Neural cell (in vitro differentiated cells): ENCODE measurements around the gene TIAL1. TPM values are rescaled to one million over a fixed set of nuclear protein-coding genes. Genes with fewer than 3 reads are reported as not detected.

Experiments used
- H2AFZ ChIP-seq: fragments of 200-600, 300-800 bp; sonication (generic), shearing (Covaris generic); 2 replicates; pipeline ENCODE4 v1.6.0; 2014; ENCODE audit warnings: low read depth, mild to moderate bottlenecking, antibody characterized with exemption, low read length, moderate library complexity
- H3F3A ChIP-seq: fragments of 200-600 bp; shearing (Covaris generic); 2 replicates; pipeline ENCODE4 v1.6.1; 2016; ENCODE audit warnings: mild to moderate bottlenecking, moderate library complexity, mixed read lengths, antibody characterized with exemption, low read length; ENCODE audit not compliant: insufficient read depth, poor library complexity, severe bottlenecking
- H3K27ac ChIP-seq: fragments of 200-600, 300-800 bp; sonication (generic), shearing (Covaris generic); 2 replicates; pipeline ENCODE4 v1.5.1; 2014; ENCODE audit warnings: mild to moderate bottlenecking, low read length, moderate library complexity
- H3K27me3 ChIP-seq: fragments of 300-800, 200-600 bp; sonication (generic), shearing (Covaris generic); 2 replicates; pipeline ENCODE4 v1.6.0; 2014; ENCODE audit warnings: mild to moderate bottlenecking, low read depth, low read length, moderate library complexity; ENCODE audit not compliant: insufficient read depth
- H3K36me3 ChIP-seq: fragments of 300-800, 200-600 bp; sonication (generic), shearing (Covaris generic); 2 replicates; pipeline ENCODE4 v1.5.1; 2014; ENCODE audit warnings: mild to moderate bottlenecking, antibody characterized with exemption, low read length, moderate library complexity; ENCODE audit not compliant: insufficient read depth
- H3K4me2 ChIP-seq: fragments of 300-800, 200-600 bp; sonication (generic), shearing (Covaris generic); 2 replicates; pipeline ENCODE4 v1.6.0; 2014; ENCODE audit warnings: mild to moderate bottlenecking, low read length
- H3K4me3 ChIP-seq: fragments of 300-800, 200-600 bp; sonication (generic), shearing (Covaris generic); 2 replicates; pipeline ENCODE4 v1.5.1; 2014; ENCODE audit warnings: mild to moderate bottlenecking, low read length, moderate library complexity
- H3K79me2 ChIP-seq: fragments of 200-600 bp; shearing (Covaris generic); replicated peaks from 2 replicates; pipeline ENCODE4 v1.6.0; 2014; ENCODE audit warnings: mild to moderate bottlenecking, low read length, moderate library complexity; ENCODE audit not compliant: insufficient read depth
- H3K9ac ChIP-seq: fragments of 300-800, 200-600 bp; sonication (generic), shearing (Covaris generic); 2 replicates; pipeline ENCODE4 v1.6.1; 2016; ENCODE audit warnings: mild to moderate bottlenecking, low read length, mixed read lengths
- H3K9me2 ChIP-seq: fragments of 200-600 bp; shearing (Covaris generic); 2 replicates; pipeline ENCODE4 v1.6.1; 2016; ENCODE audit warnings: mild to moderate bottlenecking, low read length, mixed read lengths; ENCODE audit not compliant: insufficient read depth
- H3K9me3 ChIP-seq: fragments of 200-600, 300-800 bp; sonication (generic), shearing (Covaris generic); 2 replicates; pipeline ENCODE4 v1.6.1; 2016; ENCODE audit warnings: mild to moderate bottlenecking, mixed run types, low read length, moderate library complexity, mixed read lengths
- H4K20me1 ChIP-seq: fragments of 200-600 bp; shearing (Covaris generic); 2 replicates; pipeline ENCODE4 v1.6.1; 2016; ENCODE audit warnings: mild to moderate bottlenecking, mixed run types; ENCODE audit not compliant: insufficient read depth
- CTCF ChIP-seq: fragments of 450-650 bp; IDR thresholded peaks from 2 replicates; pipeline ENCODE4 v1.5.1; 2014; ENCODE audit warnings: antibody characterized with exemption, mild to moderate bottlenecking, moderate library complexity; ENCODE audit not compliant: poor library complexity, severe bottlenecking
- EZH2 ChIP-seq: fragments of 200-600, 300-800 bp; shearing (Covaris generic), sonication (generic); IDR thresholded peaks from 2 replicates; pipeline ENCODE4 v1.6.1; 2014; ENCODE audit warnings: antibody characterized with exemption, low read length, borderline replicate concordance, mild to moderate bottlenecking; ENCODE audit not compliant: insufficient read depth, poor library complexity, severe bottlenecking
- MXI1 ChIP-seq: fragments of 450-650 bp; conservative IDR thresholded peaks from 2 replicates; pipeline ENCODE4 v1.6.1; 2014; ENCODE audit warnings: antibody characterized with exemption, mild to moderate bottlenecking; ENCODE audit not compliant: poor library complexity, severe bottlenecking
- POLR2AphosphoS5 ChIP-seq: IDR thresholded peaks from 2 replicates; pipeline ENCODE4 v1.6.1; 2012
- RAD21 ChIP-seq: fragments of 450-650 bp; conservative IDR thresholded peaks from 2 replicates; pipeline ENCODE4 v1.6.1; 2014; ENCODE audit warnings: antibody characterized with exemption, mild to moderate bottlenecking, moderate library complexity
- SMC3 ChIP-seq: fragments of 450-650 bp; conservative IDR thresholded peaks from 2 replicates; pipeline ENCODE4 v1.6.1; 2014; ENCODE audit warnings: antibody characterized with exemption, mild to moderate bottlenecking, moderate library complexity; ENCODE audit not compliant: poor library complexity
- TAF1 ChIP-seq: IDR thresholded peaks from 2 replicates; pipeline ENCODE4 v1.6.1; 2012; ENCODE audit warnings: low read depth
- polyA minus RNA-seq: library from RNA; depleted of rRNA, polyadenylated mRNA; stranded (reverse); fragments of >200 nt; gene quantifications from 2 replicates; pipeline ENCODE4 v1.2.3, GENCODE V29; 2014
- polyA plus RNA-seq: library from polyadenylated mRNA; depleted of rRNA; stranded (reverse); fragments of >200 nt; gene quantifications from 2 replicates; pipeline ENCODE4 v1.2.3, GENCODE V29; 2014
- TF ChIP-seq, protein P1 (sequence below): IDR thresholded peaks from 2 replicates; pipeline ENCODE4 v1.6.1; 2012; ENCODE audit warnings: borderline replicate concordance

TIAL1 gene, protein sequence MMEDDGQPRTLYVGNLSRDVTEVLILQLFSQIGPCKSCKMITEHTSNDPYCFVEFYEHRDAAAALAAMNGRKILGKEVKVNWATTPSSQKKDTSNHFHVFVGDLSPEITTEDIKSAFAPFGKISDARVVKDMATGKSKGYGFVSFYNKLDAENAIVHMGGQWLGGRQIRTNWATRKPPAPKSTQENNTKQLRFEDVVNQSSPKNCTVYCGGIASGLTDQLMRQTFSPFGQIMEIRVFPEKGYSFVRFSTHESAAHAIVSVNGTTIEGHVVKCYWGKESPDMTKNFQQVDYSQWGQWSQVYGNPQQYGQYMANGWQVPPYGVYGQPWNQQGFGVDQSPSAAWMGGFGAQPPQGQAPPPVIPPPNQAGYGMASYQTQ
- 85.1 and 92.9 TPM in 2 replicates for polyA plus RNA-seq
- polyA minus RNA-seq: 80.3 and 102 TPM in 2 replicates

DNA sequence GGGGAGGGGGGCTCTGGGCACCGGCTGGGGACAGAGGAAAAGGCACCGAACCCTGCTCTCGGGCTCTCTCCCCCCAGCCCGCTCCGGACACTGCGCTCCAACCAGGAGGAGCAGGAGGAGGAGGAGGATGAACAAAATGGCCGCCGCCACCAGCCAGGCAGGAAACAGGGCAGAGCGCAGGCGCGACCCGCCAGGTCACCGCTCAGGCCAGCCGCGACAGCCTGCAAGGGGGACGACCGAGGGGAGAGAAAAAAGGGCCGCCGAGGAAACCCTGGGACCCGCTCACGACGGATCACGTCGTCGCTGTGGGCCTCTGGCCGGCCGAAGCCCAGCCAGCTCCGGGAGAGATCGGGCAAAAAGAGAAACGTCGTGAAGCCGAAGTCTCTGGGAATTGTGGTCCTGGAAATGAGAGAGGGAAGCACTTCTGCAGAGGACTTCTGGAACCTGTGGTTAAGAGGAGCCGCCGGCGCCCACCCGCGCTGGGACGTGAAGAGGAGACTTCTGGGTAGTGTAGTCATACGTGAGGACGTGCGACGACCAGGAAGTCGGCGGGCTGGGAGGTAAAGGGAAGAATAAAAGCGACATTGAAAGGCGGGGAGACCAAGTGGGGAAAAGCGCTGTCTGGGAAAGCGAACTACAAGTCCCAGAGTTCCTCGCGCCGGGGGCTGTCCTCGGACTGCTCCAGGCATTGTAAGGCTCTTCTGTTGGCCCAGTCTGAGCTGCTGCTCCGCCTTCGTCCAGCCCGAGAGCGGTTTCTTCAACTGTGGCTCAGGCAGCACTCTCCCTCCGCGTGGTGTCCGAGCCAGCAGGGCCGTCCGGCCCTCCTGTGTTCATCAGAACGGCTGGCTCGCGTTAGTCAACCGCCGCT lies at the start of gene TIAL1:
TSS of gene TIAL1 (minus strand) at position 428 of the 868 bp plus-strand sequence. CDS start 499 bp downstream, outside the sequence.
- Histone ChIP-seq H3K9me3 (no peaks in the 10 kb centered on the region), H3K4me2 (peak within 1 kb of the TSS; percentile 86), H4K20me1 (no peaks in the 10 kb centered on the region), H3K27ac (peak within 1 kb of the TSS; percentile 97), H3F3A (no peaks in the 10 kb centered on the region), H3K79me2 (peaks cover 45% of the 10 kb centered on the region), H2AFZ (peak within 1 kb of the TSS; percentile 76), H3K4me3 (peak within 1 kb of the TSS; percentile 89), H3K27me3 (no peaks in the 10 kb centered on the region), H3K36me3 (no peaks in the 10 kb centered on the region), H3K9me2 (no peaks in the 10 kb centered on the region), H3K9ac (peak within 1 kb of the TSS; percentile 96)
- TF ChIP-seq TAF1 (no peak), MXI1 (peak; percentile 99), SMC3 (peak; percentile 16), POLR2AphosphoS5 (peak; percentile 83), EZH2 (no peak), RAD21 (peak; percentile 23), CTCF (peak; percentile 19)
- TF ChIP-seq, protein P1, sequence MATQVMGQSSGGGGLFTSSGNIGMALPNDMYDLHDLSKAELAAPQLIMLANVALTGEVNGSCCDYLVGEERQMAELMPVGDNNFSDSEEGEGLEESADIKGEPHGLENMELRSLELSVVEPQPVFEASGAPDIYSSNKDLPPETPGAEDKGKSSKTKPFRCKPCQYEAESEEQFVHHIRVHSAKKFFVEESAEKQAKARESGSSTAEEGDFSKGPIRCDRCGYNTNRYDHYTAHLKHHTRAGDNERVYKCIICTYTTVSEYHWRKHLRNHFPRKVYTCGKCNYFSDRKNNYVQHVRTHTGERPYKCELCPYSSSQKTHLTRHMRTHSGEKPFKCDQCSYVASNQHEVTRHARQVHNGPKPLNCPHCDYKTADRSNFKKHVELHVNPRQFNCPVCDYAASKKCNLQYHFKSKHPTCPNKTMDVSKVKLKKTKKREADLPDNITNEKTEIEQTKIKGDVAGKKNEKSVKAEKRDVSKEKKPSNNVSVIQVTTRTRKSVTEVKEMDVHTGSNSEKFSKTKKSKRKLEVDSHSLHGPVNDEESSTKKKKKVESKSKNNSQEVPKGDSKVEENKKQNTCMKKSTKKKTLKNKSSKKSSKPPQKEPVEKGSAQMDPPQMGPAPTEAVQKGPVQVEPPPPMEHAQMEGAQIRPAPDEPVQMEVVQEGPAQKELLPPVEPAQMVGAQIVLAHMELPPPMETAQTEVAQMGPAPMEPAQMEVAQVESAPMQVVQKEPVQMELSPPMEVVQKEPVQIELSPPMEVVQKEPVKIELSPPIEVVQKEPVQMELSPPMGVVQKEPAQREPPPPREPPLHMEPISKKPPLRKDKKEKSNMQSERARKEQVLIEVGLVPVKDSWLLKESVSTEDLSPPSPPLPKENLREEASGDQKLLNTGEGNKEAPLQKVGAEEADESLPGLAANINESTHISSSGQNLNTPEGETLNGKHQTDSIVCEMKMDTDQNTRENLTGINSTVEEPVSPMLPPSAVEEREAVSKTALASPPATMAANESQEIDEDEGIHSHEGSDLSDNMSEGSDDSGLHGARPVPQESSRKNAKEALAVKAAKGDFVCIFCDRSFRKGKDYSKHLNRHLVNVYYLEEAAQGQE: peak; percentile 84

GRCh38 chr10:119644994-119645393 lies 48.2 kb upstream of the TIAL1 start:
- H3K9me3 ChIP-seq: no peaks in the 10 kb centered on the region
- H2AFZ ChIP-seq: no peak overlapping the region
- H3F3A ChIP-seq: no peaks in the 10 kb centered on the region

More at GRCh38 chr10:119644994-119645393, 48.2 kb upstream of the TIAL1 start:
- no peaks in the 10 kb centered on the region for H4K20me1 ChIP-seq
- H3K9ac ChIP-seq: no peak overlapping the region
- no peaks in the 10 kb centered on the region for H3K9me2 ChIP-seq
- no peaks in the 10 kb centered on the region for H3K27me3 ChIP-seq
- TF ChIP-seq EZH2: no peak
- no peaks in the 10 kb centered on the region for H3K79me2 ChIP-seq
- no peak overlapping the region for H3K4me2 ChIP-seq
- no peaks in the 10 kb centered on the region for H3K36me3 ChIP-seq
- H3K4me3 ChIP-seq: no peak overlapping the region
- no peak overlapping the region for H3K27ac ChIP-seq
